ENCODE data around the gene TULP3.

The TULP3 gene

DNA sequence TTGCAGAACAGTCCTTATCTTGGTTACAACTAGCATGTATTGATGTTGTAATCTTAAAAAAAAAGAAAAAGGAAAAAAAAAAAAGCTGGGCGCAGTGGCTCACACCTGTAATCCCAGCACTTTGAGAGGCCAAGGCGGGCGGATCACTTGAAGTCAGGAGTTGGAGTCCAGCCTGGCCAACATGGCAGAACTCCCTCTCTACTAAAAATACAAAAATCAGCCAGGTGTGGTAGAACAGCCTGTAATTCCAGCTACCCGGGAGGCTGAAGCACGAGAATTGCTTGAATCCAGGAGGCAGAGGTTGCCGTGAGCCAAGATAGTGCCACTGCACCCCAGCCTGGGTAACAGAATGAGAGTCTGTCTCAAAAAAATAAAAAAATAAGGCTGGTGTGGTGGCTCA lies 42.9 kb downstream of the TULP3 start:
- DNase-seq = no peak

DNA sequence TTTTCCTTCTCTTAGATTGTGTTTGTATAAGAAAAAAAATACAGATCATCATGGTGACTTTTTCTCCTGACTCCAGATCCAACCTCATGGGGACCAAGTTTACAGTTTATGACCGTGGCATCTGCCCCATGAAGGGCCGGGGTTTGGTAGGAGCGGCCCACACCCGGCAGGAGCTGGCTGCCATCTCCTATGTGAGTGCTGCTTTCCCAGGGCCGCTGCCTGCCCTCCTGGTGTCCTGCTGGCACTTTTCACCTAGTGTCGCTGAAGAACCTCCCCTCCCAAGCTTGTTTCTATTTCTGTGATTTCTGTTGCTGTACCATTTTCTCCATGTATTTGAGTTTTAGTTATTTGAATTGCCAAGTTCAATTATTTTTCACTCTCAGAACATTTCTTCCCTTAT lies 43.7 kb downstream of the TULP3 start:
- DNase-seq = no peak

DNA sequence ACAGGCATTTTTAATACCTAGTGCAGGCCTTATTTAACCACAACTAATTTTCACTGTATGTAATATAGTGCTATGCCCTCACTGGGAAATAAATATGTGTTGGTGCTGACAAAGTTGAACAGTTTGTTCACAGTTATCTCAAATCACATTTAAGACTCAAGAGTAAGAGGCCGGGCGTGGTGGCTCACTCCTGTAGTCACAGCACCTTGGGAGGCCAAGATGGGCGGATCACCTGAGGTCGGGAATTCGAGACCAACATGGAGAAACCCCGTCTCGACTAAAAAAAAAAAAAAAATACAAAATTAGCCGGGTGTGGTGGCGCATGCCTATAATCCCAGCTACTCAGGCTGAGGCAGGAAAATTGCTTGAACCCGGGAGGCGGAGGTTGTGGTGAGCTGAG lies 45.6 kb downstream of the TULP3 start:
- no peak for DNase-seq

DNA sequence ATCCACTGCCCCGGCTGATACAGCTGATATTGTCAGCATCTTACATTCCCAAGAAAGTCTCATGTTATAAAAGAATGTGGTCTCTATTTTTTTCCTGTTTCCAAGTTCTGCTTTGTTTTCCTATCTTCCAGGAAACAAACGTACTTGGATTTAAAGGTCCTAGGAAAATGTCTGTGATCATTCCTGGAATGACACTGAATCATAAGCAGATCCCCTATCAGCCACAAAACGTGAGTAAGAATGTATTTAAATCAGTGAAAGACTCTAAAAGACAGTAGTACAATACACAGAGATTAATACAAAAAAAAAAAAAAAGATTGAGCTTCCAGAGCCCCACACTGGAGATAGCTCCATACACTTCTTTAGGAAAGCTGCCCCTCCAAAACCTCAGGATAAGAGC lies 46.8 kb downstream of the TULP3 start:
- DNase-seq = no peak

DNA sequence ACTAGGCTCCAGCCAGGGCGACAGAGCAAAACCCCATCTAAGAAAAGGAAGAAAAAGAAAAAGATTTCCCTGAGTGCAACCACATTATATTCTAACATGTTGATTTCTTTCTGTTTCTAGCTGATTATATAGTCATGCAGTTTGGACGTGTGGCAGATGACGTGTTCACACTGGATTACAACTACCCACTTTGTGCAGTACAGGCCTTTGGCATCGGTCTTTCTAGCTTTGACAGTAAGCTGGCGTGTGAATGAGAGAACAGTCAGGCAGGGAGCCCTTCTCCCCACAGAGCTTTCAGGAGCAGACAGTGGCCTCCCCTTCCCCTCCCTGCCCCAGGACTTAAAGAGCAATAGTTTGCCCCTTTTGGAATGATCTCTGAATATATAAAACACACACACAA lies 48.5 kb downstream of the TULP3 start:
- no peak for DNase-seq

DNA sequence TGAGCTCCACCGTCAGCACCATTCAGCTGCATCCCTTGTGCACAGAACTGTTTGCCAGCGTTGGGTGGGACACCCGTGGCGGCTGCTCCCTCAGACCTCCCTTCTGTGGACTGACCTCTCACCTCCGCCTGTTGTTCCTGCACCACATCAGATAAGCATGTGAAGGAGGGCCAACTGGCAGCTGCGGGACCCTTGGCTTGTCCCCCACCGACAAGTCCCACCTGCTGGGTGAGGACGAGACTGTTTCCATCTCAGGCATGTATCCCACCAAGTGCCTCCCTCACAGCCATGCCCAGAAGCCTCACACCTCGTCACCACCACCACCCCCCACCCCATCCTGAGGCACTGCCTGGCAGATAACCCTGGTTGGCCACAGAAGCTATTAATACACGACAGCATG lies 49.9 kb downstream of the TULP3 start:
- no peak for DNase-seq

DNA sequence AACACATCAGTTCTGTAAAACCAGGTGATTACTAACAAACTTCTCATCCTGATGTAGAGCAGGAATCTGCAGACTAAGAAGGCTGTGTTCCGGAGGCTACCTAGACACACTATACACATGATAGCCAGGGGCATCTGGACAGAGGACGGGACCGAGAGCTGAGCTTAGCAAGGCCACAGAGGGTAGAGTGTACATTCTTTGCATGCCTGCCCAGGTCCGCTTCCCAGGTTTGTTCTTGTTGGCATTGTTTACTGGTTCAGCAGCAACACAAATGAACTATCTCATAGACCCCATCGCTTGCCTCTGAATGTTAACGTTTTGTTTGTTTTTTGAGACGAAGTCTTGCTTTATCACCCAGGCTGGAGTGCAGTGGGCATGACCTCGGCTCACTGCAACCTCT lies 50.8 kb downstream of the TULP3 start:
- DNase-seq = no peak

DNA sequence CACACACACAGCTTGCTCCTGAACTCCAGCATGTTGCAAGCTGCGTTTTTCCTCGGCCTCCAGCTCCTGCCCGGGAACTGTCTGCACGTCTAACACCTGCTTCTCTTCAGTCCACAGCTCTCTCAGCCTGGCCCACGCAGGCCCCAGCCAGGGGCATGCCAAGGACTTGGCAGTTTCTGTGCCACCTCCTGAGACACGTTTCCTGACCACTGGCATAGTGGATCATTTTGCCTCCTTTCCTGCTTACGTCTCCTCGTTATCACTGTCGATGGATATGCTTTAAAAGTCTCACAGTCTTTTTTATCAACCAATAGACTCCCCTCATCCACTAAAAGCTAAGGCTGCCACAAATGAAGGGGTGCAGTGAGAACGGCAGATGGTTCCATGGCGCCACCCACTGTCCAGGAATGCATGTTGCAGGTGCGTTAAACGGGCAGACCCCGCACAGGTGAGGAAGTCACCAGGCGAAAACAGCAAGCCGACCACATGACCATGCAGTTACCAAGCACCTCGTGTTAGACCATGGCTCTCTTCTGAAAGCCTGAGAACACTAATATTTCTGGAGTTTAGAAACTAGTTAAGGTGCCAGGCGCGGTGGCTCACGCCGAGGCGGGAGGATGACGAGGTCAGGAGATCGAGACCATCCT lies 53.8 kb downstream of the TULP3 start:
- peak; percentile 29 for DNase-seq

DNA sequence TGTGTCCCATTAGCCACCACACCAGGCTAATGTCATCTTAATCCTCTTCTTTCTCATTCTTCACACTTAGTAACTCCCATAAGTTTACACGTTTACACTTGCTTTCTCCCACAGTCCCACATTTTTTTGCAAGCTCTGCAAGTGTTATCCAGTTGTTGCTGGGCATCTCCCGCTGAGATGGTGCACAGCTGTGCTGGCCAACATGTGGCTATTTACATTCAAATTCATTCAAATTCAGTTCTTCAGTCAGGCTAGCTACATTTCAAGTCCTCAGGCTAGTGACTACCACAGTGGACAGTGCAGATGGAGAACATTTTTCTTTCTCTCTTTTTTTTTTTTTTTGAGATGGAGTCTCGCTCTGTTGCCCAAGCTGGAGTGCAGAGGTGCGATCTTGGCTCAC lies 58.7 kb downstream of the TULP3 start:
- no peak for DNase-seq

DNA sequence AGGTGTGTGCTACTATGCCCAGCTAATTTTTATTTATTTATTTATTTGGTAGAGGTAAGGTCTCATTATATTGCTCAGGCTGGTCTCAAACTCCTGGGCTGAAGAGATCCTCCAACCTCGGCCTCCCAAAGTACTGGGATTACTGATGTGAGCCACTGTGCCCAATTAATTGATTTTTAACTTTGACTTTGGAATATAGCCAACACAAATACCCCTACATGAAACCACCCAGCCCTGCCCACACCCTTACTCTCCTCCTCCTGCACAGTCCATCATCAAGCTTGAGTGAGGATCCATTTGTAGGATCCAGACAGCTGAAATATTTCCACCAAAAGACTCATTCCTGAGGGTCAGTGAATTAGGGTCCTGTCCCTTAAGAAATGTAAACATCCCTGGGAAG lies 65.2 kb downstream of the TULP3 start:
- no peak for DNase-seq

DNA sequence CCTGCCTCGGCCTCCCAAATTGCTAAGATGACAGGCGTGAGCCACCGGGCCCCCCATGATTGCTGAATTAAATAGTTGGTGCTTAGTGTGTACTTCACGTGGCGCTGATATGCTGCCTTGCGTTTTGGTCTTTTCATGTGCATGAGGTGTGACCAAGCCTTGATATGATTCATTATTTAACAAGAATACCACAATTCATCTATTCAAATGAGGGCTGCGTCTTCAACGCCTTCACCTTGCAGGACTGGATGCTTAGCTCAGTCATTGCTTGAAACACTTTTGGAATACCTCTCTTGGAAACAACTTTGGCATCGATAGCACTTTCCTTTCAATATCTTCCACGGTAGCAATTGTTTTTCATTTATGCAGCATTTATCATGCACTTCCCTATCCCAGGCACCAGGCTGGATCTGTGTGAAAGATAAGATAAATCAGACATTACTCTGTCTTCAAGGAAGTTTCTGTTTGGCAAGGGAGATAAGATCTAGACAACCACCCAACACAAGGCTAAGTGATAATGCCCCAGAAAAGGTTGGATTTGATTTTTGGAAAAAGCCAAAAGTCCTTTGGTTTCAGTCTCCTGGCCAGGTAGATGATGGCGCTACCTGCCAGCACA lies 67.2 kb downstream of the TULP3 start:
- DNase-seq = no peak

DNA sequence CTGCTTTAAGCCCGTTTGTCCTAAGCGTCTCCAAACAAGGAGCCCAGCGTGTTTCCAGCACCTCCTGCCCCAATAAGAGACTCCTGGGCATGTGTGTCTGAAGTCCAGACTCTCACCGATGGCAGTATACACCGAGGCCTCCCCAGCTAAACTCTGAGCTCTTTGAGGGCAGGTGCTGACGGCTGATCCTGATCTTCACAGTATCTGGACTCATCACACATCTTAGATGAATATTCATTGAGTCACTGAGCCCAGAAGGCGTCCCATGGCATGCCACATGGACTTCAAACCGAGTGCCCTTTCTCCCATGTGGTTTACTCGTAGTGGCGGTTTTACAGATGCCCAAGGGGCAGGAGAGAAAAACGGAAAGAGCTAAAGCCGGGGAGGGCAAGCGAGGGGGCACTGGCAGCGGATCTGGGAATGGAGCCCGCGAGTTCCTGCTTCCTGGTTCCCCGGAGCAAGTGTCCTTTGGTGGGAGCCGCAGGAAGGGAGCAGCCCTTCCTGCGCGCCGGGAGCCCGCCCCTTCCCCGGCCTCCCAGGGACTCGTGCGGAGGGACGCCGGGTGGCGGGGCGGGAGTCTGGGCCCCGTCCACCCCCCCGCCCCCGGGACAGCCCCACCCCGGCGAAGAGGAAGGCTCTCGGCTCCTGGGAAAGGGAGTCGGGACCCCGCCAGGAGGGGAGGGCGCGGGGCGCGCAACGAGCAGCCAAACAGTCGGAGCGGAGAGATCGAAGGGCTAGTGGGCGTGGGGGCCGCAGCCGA lies 67.9 kb downstream of the TULP3 start:
- DNase-seq = no peak

DNA sequence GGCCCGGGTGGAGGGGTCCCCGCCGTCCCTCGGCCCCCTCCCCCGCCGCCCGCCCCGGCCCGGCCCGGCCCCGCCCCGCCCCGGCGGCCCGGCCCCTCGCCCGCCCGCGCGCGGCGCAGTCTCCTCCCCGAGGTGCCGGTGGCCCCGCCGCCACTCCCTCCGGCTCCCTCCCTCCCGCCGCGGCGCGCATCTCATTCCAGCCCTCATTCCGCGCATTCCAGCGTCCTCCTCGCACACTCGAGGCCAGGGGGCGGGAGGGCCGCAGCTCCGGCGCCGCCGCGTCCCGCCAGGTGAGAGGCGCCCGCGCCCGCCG lies 68.5 kb downstream of the TULP3 start, which contains the start of gene TEAD4:
TEAD4 (plus strand) TSS at position 206 of the 313 bp plus-strand sequence.
- no peak for DNase-seq

DNA sequence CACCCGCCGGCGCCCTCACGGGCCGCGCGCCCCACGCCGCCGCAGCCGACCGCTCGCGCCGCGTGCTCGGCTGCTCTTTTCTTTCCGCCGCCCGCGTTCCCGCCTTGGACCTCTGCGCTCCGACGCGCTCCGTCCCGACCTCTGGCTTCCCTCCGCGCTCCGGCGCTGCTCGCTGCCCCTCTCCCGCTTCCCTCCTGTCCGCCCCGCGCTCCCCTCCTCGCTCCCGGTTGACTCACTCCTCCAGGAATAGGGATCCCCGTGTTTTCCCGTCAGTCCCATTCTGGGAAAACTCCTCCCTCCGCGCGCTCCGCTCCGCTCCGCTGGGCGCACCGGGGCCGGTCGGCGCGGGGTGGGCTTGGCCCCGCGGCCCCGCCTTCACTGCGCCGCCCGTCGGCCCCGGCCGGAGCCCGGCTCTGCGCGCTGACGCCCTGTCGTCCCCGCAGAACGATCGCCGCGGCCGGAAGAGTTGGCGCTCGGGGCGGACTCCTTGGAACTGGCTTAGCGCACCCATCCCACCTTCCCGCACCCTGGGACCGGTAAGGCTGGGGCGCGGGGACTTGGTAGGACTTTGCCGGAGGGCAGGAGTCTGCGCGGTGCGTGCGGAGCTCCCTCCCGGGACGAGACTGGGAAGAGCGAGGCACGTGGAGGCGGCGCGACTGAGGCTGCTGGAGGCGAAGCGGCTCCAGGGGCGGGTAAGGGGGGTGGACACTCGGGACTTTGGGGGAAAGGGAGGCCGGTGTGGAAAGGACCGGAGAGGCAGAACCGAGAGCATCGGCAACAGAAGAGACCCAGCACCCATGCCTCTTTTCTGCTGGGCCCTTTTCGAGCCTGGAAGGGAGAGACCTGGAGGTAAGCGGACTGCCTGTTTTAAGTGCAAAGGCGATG lies 69.1 kb downstream of the TULP3 start:
- DNase-seq = no peak

DNA sequence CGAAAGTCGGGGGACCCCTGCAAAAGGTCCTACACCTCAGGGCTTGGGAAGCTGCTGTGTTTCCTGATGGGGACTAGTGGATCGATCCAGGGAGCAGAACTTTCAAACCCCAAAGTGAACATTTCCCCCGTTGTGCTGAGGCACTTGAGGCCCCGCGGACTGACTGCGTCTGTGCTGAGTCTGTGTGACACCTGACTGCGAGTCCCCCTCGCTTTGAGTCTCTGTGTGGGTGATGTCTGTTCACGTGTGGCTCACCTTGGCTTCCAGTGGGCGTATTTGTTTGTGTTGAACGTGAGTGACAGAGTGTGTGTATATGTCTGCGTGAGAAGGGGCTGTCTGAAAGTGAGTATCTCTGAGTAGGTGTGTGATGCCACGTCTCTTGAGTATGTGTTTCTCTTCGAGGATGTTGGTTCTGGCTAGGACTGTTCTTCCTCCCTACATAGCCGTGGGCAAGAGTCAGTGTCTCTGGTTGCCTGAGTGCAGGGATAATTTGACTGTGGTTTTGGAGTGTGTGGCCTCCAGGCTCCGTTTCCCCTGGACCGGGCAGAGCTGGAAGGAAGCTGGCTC lies 69.8 kb downstream of the TULP3 start:
- DNase-seq = no peak

DNA sequence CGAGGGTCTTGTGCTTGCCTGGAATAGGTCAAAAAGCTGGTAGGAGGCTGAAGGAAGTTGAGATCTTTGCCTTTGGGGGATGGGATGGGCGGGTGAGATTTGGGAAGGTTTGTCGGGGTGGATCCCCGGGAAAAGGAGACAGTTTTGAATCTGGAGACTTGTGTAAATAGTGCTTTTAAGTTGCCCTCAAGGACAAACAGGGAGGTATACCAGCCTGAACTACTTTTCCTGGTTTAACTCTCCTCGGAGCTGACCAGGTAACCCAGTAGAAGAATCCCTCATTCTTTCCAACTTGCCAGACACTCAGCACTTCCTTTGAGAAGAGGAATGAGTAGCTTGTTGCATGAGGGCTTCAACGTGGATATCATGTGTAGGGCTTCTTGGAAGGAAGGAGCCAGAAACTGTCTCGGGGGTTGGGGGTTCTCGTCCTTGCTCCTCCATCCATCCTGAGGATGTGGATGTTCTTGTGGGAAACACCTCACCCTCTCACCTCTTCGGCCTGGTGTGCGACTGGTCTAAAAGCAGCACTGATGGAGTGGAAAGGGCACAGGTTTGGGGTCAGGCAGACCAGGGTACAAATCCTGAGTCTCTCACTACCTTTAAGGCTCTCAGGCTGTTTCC lies 70.4 kb downstream of the TULP3 start:
- no peak for DNase-seq

DNA sequence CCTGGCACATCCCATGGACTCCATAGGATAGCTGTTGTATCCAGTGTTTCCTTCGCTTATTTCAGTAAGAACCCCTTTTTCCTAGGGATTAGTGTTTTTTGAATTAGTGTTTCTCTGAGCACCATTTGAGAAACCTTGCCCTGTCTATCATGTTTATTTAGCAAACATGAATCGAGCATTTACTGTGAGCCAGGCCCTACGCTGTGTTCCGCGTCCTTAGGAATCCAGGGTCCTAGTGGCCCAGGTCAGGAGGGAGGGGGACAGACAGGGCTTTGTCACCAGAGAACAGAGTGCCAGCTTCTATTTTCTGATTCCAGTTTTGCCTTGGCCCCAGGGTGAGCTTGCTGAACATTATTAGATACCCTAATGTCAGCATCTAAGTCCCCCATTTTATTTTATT lies 71.0 kb downstream of the TULP3 start:
- DNase-seq = no peak

DNA sequence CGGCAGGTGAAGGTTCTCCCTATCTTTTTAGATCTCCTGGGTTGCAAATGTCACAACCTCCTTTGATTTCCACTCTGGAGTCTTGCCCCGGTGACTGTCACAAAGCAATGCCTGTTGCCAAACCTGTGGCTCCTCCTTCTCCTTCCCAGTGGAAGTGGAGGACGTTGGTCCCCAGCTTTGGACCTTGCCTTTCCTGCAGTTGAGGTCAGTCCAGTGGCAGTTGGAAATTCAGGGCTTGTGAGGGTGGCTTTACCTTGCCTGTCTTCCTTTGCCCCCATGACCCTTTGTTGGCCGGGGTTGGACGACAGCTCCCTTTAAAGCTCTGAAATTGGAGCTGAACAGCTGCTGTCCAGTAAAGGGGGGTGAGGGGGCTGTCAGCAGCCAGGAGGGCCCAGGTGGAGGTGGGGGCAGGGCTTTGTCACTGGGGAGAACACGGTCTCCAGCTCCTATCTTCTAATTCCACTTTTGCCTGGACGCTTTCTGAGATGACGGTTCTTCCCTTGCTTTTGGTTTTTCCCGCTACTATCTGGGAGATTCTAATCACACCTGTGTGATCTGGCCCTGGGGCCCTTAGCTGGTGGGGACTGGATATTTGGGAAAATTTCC lies 72.6 kb downstream of the TULP3 start:
- DNase-seq = no peak

DNA sequence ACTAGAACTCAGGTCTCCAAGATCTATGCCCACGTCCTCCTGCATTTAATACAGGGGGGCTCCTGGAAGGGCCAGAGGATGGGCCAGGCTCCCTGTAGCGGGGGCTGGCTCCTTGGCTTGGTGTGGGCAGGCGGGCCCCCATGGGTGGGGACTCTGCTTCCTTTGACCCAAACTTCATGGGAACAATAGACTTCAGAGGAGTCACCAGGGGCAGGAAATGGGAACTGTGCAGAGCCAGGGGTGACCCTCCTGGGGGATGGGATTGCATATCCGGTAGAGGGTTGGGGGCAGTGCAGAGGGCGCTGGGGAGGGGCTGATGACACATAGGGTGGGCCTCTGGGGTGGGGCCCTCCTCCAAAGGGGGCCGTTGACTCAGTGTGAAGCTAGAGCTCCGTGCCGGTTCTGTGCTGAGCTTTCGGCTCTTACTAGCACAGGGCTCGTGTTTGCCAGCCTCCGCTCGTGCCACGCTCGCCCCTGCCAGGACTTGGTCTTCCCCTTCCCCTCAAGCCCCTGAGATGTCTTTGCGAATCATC lies 73.1 kb downstream of the TULP3 start:
- DNase-seq = no peak

DNA sequence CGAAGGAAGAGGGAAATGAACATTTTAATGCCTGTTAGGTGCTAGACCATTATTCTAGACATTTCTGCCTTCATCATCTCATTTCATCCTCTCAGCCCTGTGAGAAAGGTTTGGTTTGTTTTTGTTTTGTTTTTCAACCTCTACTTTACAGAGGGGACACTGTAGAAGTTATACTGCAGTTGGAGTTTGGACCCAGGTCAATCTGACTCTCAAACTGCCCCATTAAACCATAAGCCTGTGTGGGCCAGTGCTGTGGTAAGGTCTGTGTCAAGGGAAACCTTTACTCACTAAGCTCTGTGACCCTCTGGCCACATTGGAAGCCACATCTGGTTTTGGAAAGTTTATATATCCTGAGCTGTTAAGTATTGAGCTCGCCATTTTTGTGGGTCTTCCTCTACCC lies 77.0 kb downstream of the TULP3 start:
- DNase-seq = no peak

DNA sequence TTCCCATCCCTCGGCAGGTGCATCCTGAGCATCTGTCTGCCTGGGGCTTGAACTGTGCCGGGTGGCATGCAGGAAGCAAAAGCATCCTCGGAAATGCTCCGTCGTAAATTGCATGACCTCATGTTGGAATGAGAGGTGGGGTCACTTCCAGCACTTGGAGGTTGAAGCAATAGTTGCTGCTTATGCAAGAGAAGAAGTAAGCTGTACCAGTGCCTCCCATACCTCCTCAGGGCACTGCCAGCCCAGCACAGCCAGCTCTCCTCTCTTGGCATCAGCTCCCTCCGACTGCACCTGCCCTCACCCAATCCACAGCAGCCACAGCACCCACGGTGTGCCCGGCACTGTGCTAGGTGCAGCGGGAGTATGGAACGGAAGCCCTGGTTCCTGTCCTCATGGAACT lies 80.1 kb downstream of the TULP3 start:
- DNase-seq = no peak

DNA sequence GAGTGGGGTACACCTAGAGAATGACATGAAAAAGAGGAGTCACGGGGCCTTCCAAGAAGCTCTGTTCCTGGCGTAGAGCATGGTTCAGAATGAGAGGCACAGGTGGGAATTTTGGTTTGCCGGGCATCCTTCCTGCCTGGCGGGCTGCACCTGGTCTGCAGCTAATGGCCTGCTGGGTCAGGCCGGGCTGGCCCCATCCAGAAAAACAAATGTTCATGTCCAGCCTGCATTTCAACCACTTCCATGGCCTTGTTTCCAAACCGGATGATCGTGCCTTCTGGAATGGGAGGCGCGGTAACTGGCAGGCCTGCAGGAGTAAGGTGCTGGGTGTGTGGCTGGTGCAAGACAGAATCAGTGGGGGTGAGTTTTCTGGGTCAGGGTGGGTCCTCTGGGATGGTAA lies 82.9 kb downstream of the TULP3 start:
- DNase-seq = no peak

Data from CD4-positive, alpha-beta T cell treated with Interleukin-4 for 4 hours (primary cell).